K562 (cell line): Measurements from ENCODE around the gene MARCHF3. TPM values are rescaled to one million over a fixed set of nuclear protein-coding genes. Genes with fewer than 3 reads are reported as not detected.

Experiments used
- ATAC-seq: fragments of 200-7000 bp; cut with Tn5 transposase; 3 replicates; pipeline ENCODE4 v1.9.1; 2020; ENCODE audit warnings: moderate library complexity
- BruUV-seq: library from RNA; stranded (reverse); fragments of 400-500 nt; replicated peaks from 2 replicates; lab custom pipeline; 2021; lab: Mats Ljungman, UMichigan
- CTCF ChIA-PET: fragments of 300-600 bp; formaldehyde crosslinking; extraction: SDS; loops from one replicate; lab custom pipeline; 2021; ENCODE audit warnings: low intra/inter-chr PET ratio; lab: Yijun Ruan, JAX
- POLR2A ChIA-PET: fragments of 300-600, 350-650 bp; sonication (Branson Sonifier 250); formaldehyde crosslinking; extraction: SDS; loops from one replicate; lab custom pipeline; 2021; ENCODE audit warnings: antibody characterized with exemption, inconsistent platforms; lab: Yijun Ruan, JAX
- DNase-seq, 4 experiments: peaks; one replicate each; pipeline versions ENCODE4 v3.0.0 to v3.0.0-alpha.2; 2011 to 2018; ENCODE audit warnings: low spot score in 3 of 4, mixed read lengths in 3 of 4; ENCODE audit errors: extremely low read depth in 1 of 4
- FAIRE-seq: peaks from 2 replicates; lab custom pipeline; 2011; peaks lifted over from hg19 to GRCh38; lab: Jason Lieb, UNC
- H2AFZ ChIP-seq: 2 replicates; pipeline ENCODE4 v1.6.0; 2011; ENCODE audit warnings: low read depth, low read length, control low read depth, inconsistent platforms
- H3K27ac ChIP-seq: fragments of 200-600 bp; 3 replicates; pipeline ENCODE4 v1.8.0; 2011; ENCODE audit warnings: low read depth, mild to moderate bottlenecking, control low read depth, inconsistent platforms, low read length, moderate library complexity, mixed read lengths; ENCODE audit errors: extremely low read depth
- H3K27me3 ChIP-seq, 2 experiments: fragments of 300-600 bp in 1 of 2; 2 replicates in 1 of 2; 3 replicates in 1 of 2; pipeline versions ENCODE4 v1.6.0 to v1.8.0; 2011; ENCODE audit warnings: inconsistent platforms in 2 of 2, low read length in 2 of 2, mild to moderate bottlenecking in 1 of 2, mixed read lengths in 1 of 2, moderate library complexity in 1 of 2; ENCODE audit not compliant: control insufficient read depth in 2 of 2, insufficient read depth in 2 of 2
- H3K36me3 ChIP-seq: fragments of 300-600 bp; 3 replicates; pipeline ENCODE4 v1.8.0; 2011; ENCODE audit warnings: mild to moderate bottlenecking, low read length, inconsistent platforms; ENCODE audit not compliant: control insufficient read depth, insufficient read depth
- H3K4me1 ChIP-seq, 2 experiments: fragments of 200-600 bp in 1 of 2; replicated peaks in 1 of 2; 2 replicates in 1 of 2; 3 replicates in 1 of 2; pipeline versions ENCODE4 v1.5.1 to v1.8.0; 2011; ENCODE audit warnings: inconsistent platforms in 2 of 2, low read length in 2 of 2, mild to moderate bottlenecking in 1 of 2, mixed read lengths in 1 of 2, moderate library complexity in 1 of 2; ENCODE audit not compliant: control insufficient read depth in 2 of 2, insufficient read depth in 2 of 2
- H3K4me2 ChIP-seq: 2 replicates; pipeline ENCODE4 v1.6.1; 2011; ENCODE audit warnings: low read length, control low read depth, inconsistent platforms, mixed read lengths; ENCODE audit not compliant: insufficient read depth
- H3K4me3 ChIP-seq: fragments of 200-600 bp; sonication (generic), shearing (Covaris generic); 2 replicates; pipeline ENCODE4 v1.5.1; 2016; ENCODE audit warnings: control low read depth, inconsistent platforms
- H3K79me2 ChIP-seq: fragments of 200-600 bp; 3 replicates; pipeline ENCODE4 v1.8.0; 2011; ENCODE audit warnings: low read length, inconsistent platforms; ENCODE audit not compliant: control insufficient read depth, insufficient read depth
- H3K9ac ChIP-seq, 2 experiments: 2 replicates each; pipeline versions ENCODE4 v1.6.0 to v1.6.1; 2011; ENCODE audit warnings: low read depth in 2 of 2, low read length in 2 of 2, control low read depth in 1 of 2, inconsistent platforms in 1 of 2, mild to moderate bottlenecking in 1 of 2, mixed read lengths in 1 of 2; ENCODE audit not compliant: insufficient read depth in 1 of 2
- H3K9me1 ChIP-seq: one replicate; pipeline ENCODE4 v1.6.0; 2011; ENCODE audit warnings: inconsistent platforms, mild to moderate bottlenecking, low read length, moderate library complexity; ENCODE audit not compliant: control insufficient read depth, insufficient read depth
- H3K9me3 ChIP-seq: replicated peaks from 2 replicates; pipeline ENCODE4 v1.5.1; 2011; ENCODE audit warnings: low read depth, low read length, inconsistent platforms; ENCODE audit not compliant: control insufficient read depth, insufficient read depth
- H4K20me1 ChIP-seq: replicated peaks from 2 replicates; pipeline ENCODE4 v1.6.1; 2011; ENCODE audit warnings: low read length, inconsistent platforms, mixed read lengths; ENCODE audit not compliant: control insufficient read depth, insufficient read depth
- ETV1 ChIP-seq: fragments of 450-650 bp; conservative IDR thresholded peaks from 2 replicates; pipeline ENCODE4 v1.6.1; 2016; ENCODE audit warnings: missing genetic modification characterization, control low read depth, low read depth, missing compliant biosample characterization
- HNRNPUL1 ChIP-seq: fragments of 200-400 bp; formaldehyde crosslinking; IDR thresholded peaks from 2 replicates; pipeline ENCODE4 v1.6.1; 2017; ENCODE audit warnings: low read length
- MEIS2 ChIP-seq: fragments of 450-650 bp; IDR thresholded peaks from 2 replicates; pipeline ENCODE4 v1.6.1; 2014; ENCODE audit warnings: mild to moderate bottlenecking; ENCODE audit not compliant: partially characterized antibody
- NR2C2 ChIP-seq, 2 experiments: fragments of 200-800 bp in 1 of 2; sonication (Bioruptor generic) in 1 of 2; sonication (generic) in 1 of 2; formaldehyde crosslinking in 1 of 2; IDR thresholded peaks; 2 replicates each; pipeline versions ENCODE4 v1.6.1 to v1.8.0; 2016 to 2022; ENCODE audit warnings: mild to moderate bottlenecking in 1 of 2, missing compliant biosample characterization in 1 of 2, missing genetic modification characterization in 1 of 2, missing genetic modification reagents in 1 of 2
- PKNOX1 ChIP-seq: fragments of 450-650 bp; IDR thresholded peaks from 2 replicates; pipeline ENCODE4 v1.6.1; 2016
- TEAD4 ChIP-seq, 2 experiments: sonication (generic) in 1 of 2; formaldehyde crosslinking in 1 of 2; IDR thresholded peaks; 2 replicates each; pipeline versions ENCODE4 v1.6.1 to v1.8.0; 2012 to 2022; ENCODE audit warnings: borderline replicate concordance in 1 of 2, inconsistent platforms in 1 of 2, low read length in 1 of 2, mild to moderate bottlenecking in 1 of 2, missing genetic modification reagents in 1 of 2
- ZNF175 ChIP-seq: fragments of 200-800 bp; sonication (Bioruptor generic); IDR thresholded peaks from 2 replicates; pipeline ENCODE4 v1.6.1; 2016; ENCODE audit warnings: low read depth, mild to moderate bottlenecking, missing genetic modification characterization, missing compliant biosample characterization
- ZNF212 ChIP-seq: fragments of 450-650 bp; formaldehyde crosslinking; IDR thresholded peaks from 2 replicates; pipeline ENCODE4 v1.4.0; 2020; ENCODE audit warnings: mild to moderate bottlenecking
- ZNF3 ChIP-seq: fragments of 250-450 bp; sonication (Bioruptor Pico); IDR thresholded peaks from 2 replicates; pipeline ENCODE4 v1.5.0; 2021; ENCODE audit warnings: mild to moderate bottlenecking, moderate library complexity
- ZNF584 ChIP-seq: fragments of 200-800 bp; sonication (Bioruptor generic); IDR thresholded peaks from 2 replicates; pipeline ENCODE4 v1.6.1; 2016; ENCODE audit warnings: low read depth, mild to moderate bottlenecking, missing genetic modification characterization, missing compliant biosample characterization
- ZNF592 ChIP-seq: fragments of 450-650 bp; IDR thresholded peaks from 2 replicates; pipeline ENCODE4 v1.6.1; 2017; ENCODE audit warnings: antibody characterized with exemption, mild to moderate bottlenecking
- WGBS: fragments of 100-300 bp; shearing (Covaris generic); methylation state at CpG from one replicate; pipeline ENCODE4 v1.1.6; 2016; ENCODE audit warnings: low coverage, mixed read lengths; ENCODE audit not compliant: insufficient coverage; ENCODE audit errors: missing lambda C conversion rate; 5-methylcytosine and 5-hydroxymethylcytosine counted together
- in situ Hi-C: fragments of 300-500 bp; cut with MboI; formaldehyde crosslinking; loops from 4 replicates; pipeline ENCODE4 v1.15.0; 2018; ENCODE audit warnings: inconsistent platforms, mixed read lengths
- intact Hi-C: fragments of 100-400 bp; cut with micrococcal nuclease; formaldehyde crosslinking; loops from 2 replicates; pipeline ENCODE4 v1.14.2; 2022
- polyA plus RNA-seq, 8 experiments: library from polyadenylated mRNA; depleted of rRNA in 4 of 8; stranded (reverse) in 5 of 8; unstranded in 3 of 8; fragments of >200 nt; fragmentation: Nextera tagmentation in 2 of 8; fragmentation: Illumina TruSeq in 1 of 8; extraction: Ambion mirVana in 2 of 8; extraction: Trizol in 1 of 8; gene quantifications; 2 replicates each; pipeline versions ENCODE4 v1.2.1 to v1.2.3, GENCODE V29; 2011 to 2014; ENCODE audit warnings: inconsistent platforms in 1 of 8, missing spikeins in 1 of 8
- total RNA-seq, 7 experiments: library from RNA; depleted of rRNA in 6 of 7; stranded (reverse); fragments of >200 nt in 6 of 7; fragmentation: Illumina TruSeq in 2 of 7; extraction: Trizol in 2 of 7; gene quantifications; 2 replicates each; pipeline versions ENCODE4 v1.2.1 to v1.2.3, GENCODE V29; 2011 to 2021; ENCODE audit warnings: low replicate concordance in 1 of 7

Gene MARCHF3
- total and polyA plus RNA-seq, 9 of the 15 experiments (the other 6 are each of a cell fraction or from before 2014, with no cell fraction given) = 5.6 to 37.4 (median 16.5) TPM

- Histone ChIP-seq H3K4me2 (peak overlapping the region; percentile 37), H3K36me3 (peaks cover 3% of the 10 kb centered on the region; the same call in 1 of the 3 replicates), H3K4me1 (peaks cover 32 to 61% of the 10 kb centered on the region in 2 experiments), H2AFZ (peak overlapping the region; percentile 49; the same call in 1 of the 2 replicates), H3K27me3 (no peaks in the 10 kb centered on the region), H3K79me2 (peaks cover 79% of the 10 kb centered on the region), H3K27ac (peak overlapping the region; percentile 79), H3K9me1 (no peaks in the 10 kb centered on the region), H3K9ac (peak overlapping the region in 1 of 2 experiments; percentile 62; a peak in 2 of 4 replicates), H3K9me3 (no peaks in the 10 kb centered on the region), H3K4me3 (no peak overlapping the region), H4K20me1 (no peaks in the 10 kb centered on the region)
- ChIA-PET CTCF (no interaction called here), POLR2A (interaction anchor here (0.7 to 1.5 kb wide), 5 partner anchors 28 to 60 kb away, joined by 3 to 5 read pairs (median 3); partner anchors contain the start of gene MARCHF3)
- intact Hi-C loops (loop anchor here (1.0 to 10.0 kb wide), 4 partner anchors 60 to 344 kb away; partner anchors contain the start of genes LMNB1 and MARCHF3), in situ Hi-C loops (no loop called here)
- WGBS = 28% methylated on average over 2 of the region's 2 CpGs
- DNase-seq = peak in 1 of 4 experiments; percentile 47
- FAIRE-seq = peak; percentile 59
- peak; percentile 17; the same call in 2 of the 3 replicates for ATAC-seq
- no TSS peak for BruUV-seq
- TF ChIP-seq HNRNPUL1 = 0 out of 2 replicates have a peak, but pooled peaks have one; percentile 36
- peak; percentile 60; the same call in 1 of the 2 replicates for TF ChIP-seq ETV1 (tag)
- 0 out of 2 replicates have a peak, but pooled peaks have one; percentile 29 for TF ChIP-seq TEAD4 (IDR thresholded peaks at IDR 0.05; ENCODE audit: low read length)
- TF ChIP-seq TEAD4 (CRISPR knock-in tag; IDR thresholded peaks at IDR 0.05; ENCODE audit: borderline replicate concordance) = no peak
- peak; percentile 68; the same call in 1 of the 2 replicates for TF ChIP-seq ZNF584 (CRISPR knock-in tag)
- 0 out of 2 replicates have a peak, but pooled peaks have one; percentile 21 for TF ChIP-seq PKNOX1
- peak; percentile 19 for TF ChIP-seq MEIS2
- no peak for TF ChIP-seq ZNF212 (CRISPR knock-in tag)
- no peak for TF ChIP-seq NR2C2 (CRISPR knock-in tag; IDR thresholded peaks at IDR 0.05)
- TF ChIP-seq NR2C2 (tag; IDR thresholded peaks at IDR 0.05) = 0 out of 2 replicates have a peak, but pooled peaks have one; percentile 14
- TF ChIP-seq ZNF175 (CRISPR knock-in tag) = peak; percentile 49; the same call in 1 of the 2 replicates
- TF ChIP-seq ZNF592 = peak; percentile 69
- TF ChIP-seq ZNF3 (CRISPR knock-in tag) = no peak
- TF ChIP-seq, all 486 proteins: peak for 9
Measured at GRCh38 chr5:126970517-126971017, 59.8 kb downstream of the MARCHF3 start.
